GM21786 (cell line): ENCODE results near the gene DGAT2L6.

ENCODE experiments used
- ATAC-seq: cut with Tn5 transposase; IDR thresholded peaks from one replicate; pipeline ENCODE4 v1.9.1; 2021; ENCODE audit not compliant: unreplicated experiment

DGAT2L6 gene, protein sequence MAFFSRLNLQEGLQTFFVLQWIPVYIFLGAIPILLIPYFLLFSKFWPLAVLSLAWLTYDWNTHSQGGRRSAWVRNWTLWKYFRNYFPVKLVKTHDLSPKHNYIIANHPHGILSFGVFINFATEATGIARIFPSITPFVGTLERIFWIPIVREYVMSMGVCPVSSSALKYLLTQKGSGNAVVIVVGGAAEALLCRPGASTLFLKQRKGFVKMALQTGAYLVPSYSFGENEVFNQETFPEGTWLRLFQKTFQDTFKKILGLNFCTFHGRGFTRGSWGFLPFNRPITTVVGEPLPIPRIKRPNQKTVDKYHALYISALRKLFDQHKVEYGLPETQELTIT

DNA sequence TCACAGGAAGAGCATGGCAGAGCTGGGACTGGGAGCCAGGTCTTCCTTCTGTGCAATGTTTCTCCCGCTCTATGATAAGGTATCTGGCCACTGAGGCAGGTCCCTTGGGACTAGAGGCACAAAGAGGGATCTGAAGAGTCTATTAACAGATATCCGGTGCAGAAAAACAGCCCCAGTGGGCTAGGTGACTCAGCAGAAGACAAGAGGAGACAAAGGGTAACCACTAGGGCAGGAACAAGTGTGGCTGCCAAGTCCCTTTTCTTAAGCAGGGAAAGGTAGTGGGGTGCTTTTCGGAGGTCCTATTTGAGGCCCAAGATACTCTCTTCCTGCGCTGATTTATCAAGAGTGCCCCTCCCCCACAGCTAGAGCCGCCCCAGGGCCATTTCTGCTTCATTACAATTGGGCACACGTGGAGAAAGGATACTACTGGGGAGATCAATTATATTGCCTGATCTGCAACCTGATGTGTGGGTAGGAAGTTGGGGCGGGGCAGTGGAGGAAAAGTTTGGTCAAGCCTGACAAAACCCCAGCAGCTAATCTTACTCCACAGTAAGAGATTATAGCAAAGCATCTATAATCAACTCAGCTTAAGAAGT is at the start of gene DGAT2L6:
Gene DGAT2L6 (plus strand): TSS at position 546 of the 596 bp plus-strand sequence. CDS start 100 bp downstream, outside the sequence.
- ATAC-seq = peak; percentile 79

DNA sequence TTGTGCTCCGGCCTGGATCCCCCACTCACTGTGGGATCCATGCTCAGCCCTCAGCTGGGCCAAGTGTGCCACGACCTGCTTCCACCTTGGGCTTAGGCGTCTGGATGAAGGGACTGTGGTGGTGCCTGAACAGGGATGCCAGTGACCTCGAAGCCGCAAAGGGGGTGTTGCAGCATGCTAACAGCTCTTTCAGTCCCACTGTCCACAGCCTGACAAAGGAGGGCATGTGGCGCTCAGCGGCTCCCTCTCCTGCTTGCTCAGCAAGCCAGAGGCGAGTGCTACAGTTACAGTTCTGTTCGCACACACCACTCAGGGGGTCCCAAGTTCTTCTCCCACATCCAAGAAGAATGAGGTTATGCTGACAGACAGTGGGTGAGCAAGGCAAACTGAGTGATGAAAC is 49.2 kb upstream of the DGAT2L6 start:
- no peak for ATAC-seq

DNA sequence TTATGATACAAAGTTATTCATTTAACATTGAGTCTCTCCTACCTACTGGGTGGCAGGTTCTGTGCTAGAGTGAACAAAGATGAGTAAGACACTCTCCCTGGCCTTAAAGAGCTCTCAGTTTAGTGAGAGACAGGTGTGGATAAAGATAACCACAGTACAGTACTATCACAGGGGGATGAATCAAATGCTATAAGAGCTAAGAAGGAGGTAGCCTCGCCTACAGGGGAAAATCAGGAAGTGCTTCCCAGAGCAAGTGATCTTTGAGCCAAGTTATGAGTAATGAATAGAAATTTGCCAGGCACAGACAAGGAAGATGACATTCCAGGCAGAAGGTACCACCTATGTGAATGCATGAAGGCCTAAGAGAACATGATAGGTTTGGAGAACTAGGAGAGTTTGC is 47.5 kb upstream of the DGAT2L6 start:
- ATAC-seq = no peak

DNA sequence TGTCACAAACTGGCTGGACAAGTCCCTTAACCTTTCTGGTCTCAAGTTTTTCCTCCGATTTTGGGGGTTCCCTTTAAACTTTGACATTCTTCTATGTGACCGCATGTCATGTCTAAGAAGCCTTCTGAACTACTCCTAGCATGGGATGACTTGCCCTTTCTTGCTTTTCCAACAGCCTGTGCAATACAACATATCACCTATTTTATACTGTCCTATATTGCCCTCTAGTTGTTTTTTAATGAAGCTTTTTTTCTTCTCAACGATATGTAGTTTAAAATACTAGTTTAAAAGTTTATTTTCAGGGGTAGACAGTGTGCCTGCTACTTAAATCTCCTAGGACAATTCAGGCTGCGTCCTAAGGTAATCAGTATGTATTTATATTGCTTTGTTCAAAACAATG is 45.1 kb upstream of the DGAT2L6 start:
- ATAC-seq = no peak

DNA sequence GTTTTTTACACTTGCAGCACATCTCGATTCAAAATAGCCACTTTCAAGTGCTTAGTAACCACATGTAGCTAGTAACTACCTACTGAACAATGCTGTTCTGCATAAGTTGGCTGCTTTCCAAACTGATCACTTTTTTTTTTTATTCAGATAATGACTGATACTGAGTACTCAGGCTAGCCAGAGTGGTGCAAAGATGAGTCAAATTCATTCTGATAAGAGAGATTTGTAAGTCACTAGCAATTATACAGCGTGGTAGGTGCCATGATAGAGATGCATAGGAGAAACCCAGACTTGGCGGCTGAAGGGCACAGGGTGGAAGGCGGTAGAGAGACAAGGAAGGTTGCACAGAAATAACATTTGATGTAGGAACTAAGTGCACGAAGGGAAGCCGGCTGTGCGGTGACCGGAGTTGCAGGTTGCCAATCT is 44.4 kb upstream of the DGAT2L6 start:
- ATAC-seq = peak; percentile 0

DNA sequence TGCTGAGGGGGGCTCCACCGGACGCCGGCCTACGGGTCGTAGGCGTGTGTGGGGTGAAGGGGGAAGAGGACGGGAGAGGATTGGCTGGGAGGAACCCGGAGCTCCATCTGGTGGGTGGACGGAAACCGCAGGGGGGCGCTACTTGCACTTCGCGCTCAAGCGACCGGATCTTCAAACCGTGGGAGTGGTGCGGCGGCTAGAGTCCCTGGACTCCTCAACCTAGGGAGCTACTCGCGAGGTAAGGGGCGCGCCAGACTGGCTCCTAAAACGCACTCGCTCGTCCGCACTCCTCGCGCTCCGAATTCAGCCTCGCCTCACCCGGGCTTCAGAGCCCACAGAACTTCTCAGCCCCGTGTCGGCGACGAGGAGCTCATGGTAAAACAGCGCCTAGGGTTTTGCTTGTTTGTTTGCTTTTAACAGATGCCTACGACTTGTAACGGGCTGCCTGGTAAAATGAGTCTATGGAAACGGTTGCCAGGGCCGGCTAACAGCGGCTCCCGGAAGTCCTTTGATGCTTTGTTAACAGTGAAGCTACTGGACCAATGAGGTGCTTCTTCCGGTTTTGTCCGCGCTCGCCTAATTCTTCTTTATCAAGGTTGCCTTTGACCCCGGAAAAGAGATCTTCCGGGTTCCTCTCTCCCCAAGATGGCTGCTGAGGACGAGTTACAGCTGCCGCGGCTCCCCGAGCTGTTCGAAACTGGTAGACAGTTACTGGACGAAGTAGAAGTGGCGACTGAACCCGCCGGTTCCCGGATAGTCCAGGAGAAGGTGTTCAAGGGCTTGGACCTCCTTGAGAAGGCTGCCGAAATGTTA is 43.8 kb upstream of the DGAT2L6 start, which contains the start of gene IGBP1:
Gene IGBP1 (plus strand): TSS at position 145 of the 813 bp plus-strand sequence. CDS start 501 bp downstream, at position 646.
- peak; percentile 87 for ATAC-seq

DNA sequence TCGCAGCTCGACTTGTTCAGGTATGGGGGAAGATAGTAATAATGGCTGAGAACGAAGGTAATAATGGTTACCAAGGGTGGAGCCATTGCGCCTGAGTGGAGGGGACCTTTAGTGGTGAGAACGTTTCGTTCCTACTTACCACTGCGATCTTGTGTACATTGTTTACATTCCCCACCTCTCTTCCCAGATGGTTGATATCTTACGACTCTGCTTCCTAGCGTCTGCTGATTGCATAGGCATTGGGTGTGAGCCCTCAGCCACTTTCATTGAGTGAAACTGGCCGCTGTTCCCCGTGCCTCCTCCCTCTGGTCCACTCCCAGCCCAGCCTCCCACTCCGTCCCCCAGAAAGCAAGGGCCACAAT is 43.2 kb upstream of the DGAT2L6 start:
- peak; percentile 1 for ATAC-seq

DNA sequence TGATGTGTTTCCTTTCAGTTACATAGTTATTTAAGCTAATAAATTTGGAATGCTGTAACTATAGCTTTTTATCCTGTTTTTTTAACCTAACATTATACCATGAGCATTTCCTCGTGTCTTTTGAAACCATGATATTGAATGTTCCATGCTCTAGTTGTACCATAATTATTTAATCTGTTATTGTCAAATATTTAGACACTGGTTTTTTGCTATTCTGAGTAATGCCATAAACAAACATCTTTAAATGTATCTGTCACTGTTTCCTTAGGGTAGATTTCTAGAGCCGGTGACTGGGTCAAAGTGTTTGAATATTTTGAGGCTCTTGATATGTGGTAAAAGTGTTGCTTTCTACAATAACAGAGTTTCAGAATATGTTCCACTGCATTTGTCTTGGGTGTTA is 38.7 kb upstream of the DGAT2L6 start:
- ATAC-seq = no peak

DNA sequence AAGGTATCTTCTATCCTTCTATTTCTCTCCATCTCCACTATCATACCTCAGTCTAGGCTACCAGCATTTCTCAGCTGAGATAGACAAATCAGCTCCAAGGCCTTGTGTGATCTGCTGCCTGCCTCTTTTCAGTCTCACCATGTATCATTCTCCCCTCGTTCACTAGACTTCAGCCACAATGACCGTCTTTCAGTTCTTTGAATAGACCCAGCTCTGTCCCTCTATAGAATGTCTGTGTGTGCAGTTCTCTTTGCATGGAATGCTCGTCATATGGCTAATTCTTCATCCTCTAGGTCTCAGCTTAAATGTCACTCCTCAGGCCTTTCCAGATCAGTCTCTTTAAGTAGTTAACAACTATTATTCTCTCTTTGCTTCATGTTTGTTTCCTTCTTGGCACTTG is 37.5 kb upstream of the DGAT2L6 start:
- ATAC-seq = no peak

DNA sequence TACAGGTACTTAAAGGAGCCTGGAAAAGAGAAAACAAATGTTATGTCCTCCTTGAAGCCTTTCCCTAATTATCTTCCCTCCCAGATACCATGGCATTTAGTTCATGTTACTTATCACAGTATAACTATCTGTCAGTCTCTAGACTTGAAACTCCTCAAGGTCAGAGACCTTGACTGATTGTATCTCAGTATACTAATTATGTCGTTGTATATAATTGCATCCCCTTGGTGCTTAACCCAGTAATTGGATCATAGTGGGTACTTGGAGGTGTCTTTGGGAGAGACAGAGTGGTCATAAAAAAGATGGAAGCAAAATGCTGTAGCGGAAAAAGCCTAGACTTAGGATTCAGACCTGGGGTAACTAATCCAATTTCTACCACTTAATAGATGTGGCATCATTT is 35.9 kb upstream of the DGAT2L6 start:
- ATAC-seq = no peak

DNA sequence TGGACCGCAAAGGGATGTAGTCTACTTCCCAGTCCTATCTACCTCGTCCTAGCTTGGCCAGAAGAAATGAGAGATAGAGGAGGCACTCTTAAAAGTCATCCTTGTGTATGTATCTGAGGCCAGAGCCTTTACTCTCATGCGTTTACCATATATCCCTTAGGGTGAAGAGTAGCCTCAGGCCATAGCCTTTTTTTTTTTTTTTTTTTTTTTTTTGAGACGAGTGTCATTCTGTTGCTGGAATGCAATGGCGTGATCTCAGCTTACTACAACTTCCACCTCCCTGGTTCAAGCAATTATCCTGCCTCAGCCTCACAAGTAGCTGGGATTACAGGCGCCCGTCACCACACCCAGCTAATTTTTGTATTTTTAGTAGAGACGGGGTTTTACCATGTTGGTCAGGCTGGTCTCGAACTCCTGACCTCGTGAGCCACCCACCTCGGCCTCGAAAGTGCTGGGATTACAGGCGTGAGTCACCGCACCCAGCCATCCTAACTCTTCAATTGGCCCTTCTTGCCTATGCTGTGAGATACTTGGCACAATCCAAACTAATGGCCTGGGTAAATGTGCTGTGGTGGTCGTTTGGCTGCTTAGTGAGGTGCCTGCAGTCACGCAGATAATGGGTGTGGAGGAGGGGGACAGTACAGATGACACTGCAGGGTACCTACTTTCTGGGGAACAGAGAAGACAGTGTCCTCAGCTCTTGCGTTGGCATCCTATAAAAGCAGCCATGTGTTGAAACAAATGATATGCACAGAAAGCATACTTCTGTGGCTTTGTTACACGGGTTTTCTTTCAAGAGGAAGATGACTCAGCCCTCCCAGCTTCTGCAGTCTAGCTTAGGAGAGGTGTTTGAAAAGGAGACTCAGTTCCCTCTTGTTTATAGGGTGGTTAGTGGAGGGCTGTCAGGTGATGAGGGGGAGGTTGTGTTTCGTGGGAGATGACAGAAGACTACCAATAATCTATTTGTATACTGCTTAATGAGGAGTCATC is 10.4 kb upstream of the DGAT2L6 start:
- no peak for ATAC-seq

DNA sequence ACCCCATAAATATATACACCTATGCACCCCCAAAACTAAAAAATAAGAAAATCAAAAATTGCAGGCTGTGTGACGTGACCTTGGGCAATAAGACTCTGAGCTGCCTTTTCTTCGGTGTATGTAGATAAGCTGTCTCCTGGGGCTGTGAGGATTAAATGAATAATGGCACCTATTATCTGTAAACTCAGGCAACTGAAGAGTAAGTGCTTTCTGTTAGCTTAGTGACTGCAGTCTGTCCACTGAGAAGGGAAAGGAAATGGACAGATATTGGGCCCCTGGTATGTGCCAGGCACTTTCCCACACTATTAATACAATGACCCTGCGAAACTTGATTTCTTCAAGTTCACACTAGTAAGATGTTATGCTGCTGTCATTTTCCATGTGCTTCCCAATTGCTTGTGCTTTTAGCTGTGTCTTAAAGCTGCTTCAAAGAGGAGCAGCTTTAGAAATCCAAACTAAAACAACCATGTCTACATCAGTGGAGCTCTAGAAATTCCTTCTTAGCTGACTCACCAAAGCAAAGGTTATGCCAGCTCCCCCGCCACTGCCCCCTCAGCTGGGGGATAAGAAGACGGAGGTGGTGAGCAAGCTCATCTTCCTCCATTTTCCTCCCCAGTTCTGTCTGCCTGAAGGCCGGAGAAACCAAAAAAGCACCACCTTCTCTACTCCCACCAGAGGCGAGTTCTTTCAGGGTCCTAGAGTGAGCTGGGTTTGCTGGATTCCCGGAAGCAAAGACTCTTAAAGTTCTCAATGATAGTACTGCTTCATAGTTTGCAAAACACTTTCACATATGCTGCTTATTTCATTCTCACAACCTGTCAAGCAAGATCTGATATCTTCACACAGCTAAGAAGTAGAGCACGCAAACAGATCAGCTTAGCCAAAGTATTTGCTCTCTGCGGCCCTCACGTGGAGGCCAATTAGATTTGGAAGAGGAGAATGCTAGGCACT is 8.8 kb upstream of the DGAT2L6 start:
- no peak for ATAC-seq

DNA sequence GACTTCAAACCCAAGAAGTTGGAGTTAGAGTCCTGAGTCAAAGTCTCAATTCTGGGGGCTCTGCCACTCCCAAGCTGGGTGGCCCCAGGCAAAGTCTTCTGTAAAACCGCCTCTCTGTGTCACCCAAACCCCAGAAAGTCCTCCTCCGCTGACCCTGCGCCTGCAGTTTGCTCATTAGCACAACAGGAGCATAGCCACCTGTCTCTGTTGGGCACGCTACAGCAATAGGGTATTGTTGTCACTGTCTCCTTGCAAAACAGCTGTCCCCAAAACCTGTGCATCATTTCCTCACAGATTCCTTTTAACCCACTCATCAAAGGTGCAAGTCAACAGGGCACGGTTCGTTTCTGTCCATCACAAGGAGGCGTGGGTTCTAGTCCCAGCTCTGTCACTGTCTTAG is 8.0 kb upstream of the DGAT2L6 start:
- no peak for ATAC-seq

DNA sequence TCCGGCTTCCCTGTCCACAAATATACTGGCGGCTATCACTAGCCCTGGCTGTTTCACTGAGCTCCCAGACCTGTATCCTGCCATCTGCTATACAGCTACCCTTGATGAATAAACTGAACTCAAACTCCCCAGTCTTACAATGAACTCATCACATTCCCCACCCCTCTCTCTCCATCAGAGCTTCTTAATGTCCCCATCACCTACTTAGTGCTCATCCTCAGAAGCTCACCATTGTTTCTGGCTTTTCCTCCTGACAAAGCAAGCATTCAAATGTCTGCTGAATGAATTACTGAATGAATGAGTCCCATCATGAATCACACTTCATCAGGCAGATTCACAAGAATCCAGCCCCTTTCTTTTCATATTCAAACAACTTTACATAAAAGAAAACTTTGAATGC is 5.7 kb upstream of the DGAT2L6 start:
- ATAC-seq = no peak

DNA sequence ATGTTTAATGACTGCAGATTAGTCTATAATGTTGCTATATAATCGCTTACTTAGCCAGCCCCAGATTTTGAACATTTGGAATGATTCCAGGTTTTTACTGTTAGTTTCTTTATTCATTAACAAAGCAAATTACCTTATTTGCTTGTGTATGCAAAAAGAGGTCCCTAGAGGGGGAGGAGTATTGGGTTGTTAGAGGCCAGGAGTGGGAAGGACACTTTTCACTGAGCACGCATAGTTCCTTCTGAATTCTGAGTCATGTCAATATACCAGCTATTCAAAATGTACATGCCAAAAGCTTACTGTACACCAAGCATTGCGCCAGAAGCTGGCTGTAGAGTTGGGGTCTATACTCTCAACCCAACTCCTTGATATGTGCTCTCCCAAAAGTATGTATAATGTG is 5.1 kb upstream of the DGAT2L6 start:
- ATAC-seq = no peak

DNA sequence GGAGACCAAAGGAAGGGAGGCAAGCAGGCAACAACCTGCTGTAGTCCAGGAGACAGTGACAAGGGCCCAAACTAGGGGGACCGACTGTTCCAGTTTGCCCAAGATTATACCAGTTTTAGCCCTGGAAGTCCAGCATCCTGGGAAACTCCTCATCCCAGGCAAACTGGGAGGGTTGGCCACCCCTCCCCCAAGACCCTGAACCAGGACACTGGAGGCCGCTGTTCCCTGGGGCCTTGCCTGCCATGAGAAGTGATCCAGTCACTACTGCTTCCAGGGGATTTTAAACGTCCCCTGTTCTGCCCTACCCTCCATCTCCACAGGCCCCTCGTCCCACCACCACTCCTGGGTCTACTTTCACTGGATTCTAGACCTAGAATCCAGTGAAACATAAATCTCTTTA is 4.3 kb upstream of the DGAT2L6 start:
- no peak for ATAC-seq

DNA sequence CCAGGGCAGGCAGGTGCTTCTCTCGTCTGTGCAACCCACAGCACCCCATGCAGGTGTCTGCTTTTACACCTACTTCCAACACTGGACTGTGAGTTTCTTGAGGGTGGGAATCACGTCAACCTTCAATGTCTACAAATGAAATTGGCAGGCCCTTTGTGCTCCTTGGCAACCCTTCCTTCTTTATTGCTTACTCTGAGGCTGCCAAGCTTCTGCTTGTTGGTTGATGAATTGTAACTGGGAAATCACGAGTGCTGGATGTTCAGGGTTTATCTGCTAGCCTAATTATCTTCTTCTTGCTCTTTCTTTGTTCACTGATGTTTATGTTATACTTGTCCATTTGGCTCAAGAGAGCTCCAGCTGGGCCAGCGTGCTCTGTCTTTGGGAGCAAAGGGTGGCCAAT is 2.5 kb upstream of the DGAT2L6 start:
- no peak for ATAC-seq

DNA sequence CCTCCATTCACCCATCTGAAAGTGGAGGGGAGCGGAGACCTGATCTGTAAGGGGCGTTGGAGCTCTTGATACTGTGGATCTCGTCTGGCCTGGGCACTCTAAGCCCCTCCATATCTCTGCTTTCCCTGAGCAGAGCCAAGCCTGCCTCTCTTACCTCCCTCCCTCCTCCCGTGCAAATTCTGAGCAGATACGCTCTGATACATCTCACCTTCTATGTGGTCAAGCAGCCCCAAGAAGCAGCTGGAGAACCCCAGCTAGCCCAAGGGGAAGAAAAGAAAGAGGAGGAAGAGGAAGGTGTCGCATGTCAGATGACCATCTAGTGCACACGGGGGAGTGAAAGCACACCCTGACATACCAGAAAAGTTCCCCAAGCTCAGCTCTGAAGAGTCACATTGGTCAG is 1.9 kb upstream of the DGAT2L6 start:
- no peak for ATAC-seq

DNA sequence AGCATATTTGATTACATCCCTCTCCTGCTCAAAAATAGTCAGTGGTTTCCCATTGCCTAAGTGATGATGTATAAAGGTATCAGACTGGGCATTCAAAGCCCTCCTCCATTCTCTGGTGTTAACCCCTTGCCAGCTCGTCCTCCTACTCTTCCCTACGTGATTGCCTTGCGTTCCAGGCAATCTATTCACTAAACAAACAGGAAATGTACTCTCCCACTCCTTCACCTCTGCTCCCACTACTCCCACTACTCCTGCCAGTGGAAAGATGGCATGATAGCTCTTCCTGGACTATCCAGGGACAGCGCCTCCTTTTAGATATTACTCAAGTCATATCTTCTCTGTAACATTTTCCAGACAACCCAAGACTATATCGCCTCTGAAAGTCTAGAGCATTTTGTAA is 5.8 kb downstream of the DGAT2L6 start:
- ATAC-seq = no peak

DNA sequence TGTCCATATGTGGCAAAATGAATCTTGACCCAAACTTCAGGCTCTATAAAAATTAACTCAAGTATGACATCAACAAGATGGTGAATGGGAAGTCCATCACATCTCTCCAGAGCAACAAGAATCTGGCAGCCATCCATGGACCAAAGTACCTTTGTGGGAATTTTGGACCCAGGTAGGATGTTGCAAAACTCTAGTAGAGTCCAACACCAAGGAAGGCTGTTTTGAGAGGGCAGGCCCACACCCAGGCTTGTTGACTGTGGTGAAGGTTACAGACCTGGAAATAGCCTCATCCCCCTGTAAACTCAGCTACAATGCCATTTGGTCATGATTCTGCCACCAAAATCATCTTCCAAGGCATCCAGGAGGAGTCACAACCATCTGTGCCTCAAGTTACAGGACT is 12.9 kb downstream of the DGAT2L6 start:
- no peak for ATAC-seq
